Measurements from ENCODE around the gene THEMIS.

The THEMIS gene

GRCh38 chr6:127858727-127859391 is 42.0 kb downstream of the THEMIS start:
- no peak for DNase-seq

- DNase-seq = no peak
Observed at GRCh38 chr6:127857051-127857637, 43.7 kb downstream of the THEMIS start.

DNA sequence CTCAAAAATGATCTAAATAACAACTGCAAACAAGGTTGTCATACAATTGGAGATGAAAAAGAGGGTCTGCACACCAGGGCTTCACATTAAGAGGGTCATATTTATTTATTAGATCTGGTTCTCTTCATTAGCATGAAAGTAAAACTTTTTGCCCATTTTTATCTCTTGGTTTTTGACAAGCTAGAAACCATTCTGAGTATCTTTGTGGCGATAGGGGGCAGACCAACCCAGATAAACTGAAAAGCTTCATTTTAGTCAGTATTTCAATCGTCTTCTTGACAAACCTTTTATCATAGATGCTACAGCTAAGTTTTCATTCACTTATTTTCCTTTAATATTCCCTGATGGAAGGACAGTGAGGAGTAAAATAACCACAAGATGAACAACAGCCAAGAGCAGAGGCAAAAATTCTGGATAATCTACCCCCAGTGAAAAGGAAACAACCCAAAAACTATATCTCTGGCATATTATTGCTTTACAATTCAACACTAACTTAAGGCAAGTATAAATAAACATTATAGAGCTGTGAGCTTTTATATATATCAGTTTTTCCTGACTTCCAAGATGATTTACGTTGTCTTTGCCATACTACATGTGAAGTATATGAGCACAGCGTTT is 45.2 kb downstream of the THEMIS start:
- peak; percentile 23 for DNase-seq

DNA sequence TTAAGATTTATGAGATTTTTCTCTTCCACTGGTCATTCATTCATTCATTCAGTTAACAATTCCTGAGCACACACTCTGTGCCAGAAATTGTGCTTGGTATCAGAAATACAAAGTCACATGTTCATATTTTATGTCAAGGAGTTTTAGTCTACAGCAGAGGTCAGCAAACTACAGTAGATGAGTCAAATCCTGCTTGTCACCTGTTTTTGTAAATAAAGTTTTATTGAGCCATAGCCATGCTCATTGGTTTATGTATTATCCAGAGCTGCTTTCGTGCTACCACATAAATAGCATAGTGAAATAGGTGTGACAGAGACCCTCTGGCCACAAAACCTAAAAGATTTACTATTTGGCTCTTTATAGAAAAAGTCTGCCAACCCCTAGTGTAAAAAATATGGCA is 46.8 kb downstream of the THEMIS start:
- no peak for DNase-seq

- no peak for DNase-seq
Observed at GRCh38 chr6:127851197-127851596, 49.7 kb downstream of the THEMIS start.

DNA sequence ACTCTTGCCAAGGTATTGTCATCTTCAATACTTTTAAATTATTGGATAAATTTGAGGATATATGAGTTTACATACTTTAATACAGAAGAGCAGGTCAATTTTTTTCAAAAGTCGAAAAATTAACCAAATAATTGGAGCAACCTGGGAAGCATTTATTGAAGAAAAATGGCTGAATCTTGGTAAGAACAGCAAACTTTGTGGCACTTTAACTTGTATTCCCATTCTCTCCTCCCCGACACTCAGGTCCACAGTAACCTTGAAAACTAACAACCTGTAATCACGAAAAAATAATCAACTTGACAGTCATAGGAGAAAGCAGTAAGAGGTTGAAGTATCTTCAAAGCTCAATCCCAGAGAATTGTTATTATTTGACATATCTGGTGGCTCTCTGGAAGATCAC is 55.6 kb downstream of the THEMIS start:
- DNase-seq = no peak

DNA sequence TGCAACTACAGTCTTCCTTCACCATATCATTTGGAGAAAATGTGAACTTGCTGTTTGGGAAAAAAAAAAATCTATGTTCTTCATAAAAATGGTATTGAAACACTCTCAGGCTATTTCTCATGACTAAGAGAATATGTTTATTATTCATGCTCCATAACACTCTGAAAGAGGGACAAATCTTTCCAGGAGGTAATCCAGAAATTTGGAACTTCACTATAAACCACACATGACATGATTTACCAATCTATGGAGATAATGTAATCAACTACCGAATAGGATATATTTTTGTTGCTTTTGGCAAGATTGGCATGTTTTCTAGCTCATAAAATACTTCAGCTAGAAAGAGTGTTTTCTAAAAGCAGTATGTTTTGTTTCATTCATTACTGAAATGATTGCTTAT is 56.3 kb downstream of the THEMIS start:
- DNase-seq = no peak

GRCh38 chr6:127843582-127843981 is 57.3 kb downstream of the THEMIS start:
- DNase-seq = no peak

GRCh38 chr6:127842562-127842961 is 58.3 kb downstream of the THEMIS start:
- DNase-seq = no peak

DNA sequence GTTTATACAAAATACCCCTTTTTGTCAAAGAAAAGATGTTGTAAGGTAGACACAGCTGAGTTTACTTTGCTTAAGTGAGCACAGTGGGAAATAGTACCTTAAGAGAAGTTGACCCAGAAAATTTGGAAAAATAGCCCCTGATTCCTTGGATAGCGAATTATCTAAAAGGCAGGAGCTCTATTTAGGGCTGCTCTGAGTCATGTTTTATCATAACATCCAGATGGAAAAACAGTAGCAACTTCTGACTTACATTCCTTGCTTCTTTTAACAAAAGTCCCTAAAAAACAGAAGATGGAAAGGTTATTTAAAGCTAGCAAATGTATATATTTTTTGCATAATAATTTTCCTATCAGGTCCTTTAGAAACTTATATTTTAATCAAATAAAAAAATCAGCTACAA is 59.0 kb downstream of the THEMIS start:
- DNase-seq = no peak

DNA sequence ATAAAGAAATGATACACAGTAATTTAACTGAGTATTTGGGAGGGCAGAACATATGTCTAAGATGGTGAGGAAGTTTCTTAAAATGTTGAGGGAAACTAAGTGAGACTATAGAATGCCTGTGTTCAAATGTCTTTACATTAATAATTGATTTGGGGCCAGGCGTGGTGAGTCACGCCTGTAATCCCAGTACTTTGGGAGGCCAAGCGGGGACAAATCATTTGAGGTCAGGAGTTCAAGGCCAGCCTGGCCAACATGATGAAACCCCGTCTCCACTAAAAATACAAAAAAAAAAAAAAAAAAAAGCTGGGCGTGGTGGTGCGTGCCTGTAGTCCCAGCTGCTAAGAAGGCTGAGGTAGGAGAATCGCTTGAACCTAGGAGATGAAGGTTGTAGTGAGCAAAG is 66.7 kb downstream of the THEMIS start:
- DNase-seq = no peak

DNA sequence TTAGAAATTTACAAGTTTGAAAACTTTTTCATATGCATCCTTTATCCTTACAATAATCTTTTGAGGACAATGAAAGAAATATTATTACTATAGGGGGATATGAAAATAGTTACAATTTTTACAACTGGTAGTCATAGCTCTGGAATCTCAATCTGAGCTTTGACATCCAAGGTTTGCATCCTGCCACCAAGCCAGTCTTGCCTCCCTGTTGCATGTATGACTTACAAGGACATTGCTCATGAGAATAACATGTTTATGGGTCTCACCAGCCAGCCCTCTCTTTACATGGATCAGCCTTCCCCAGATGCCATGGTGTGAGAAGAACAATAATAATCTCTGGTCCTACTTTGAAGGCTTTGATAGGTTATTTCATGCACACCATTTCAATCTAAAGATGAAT is 67.5 kb downstream of the THEMIS start:
- DNase-seq = no peak

- DNase-seq = no peak
Observed at GRCh38 chr6:127832381-127832780, 68.5 kb downstream of the THEMIS start.

DNA sequence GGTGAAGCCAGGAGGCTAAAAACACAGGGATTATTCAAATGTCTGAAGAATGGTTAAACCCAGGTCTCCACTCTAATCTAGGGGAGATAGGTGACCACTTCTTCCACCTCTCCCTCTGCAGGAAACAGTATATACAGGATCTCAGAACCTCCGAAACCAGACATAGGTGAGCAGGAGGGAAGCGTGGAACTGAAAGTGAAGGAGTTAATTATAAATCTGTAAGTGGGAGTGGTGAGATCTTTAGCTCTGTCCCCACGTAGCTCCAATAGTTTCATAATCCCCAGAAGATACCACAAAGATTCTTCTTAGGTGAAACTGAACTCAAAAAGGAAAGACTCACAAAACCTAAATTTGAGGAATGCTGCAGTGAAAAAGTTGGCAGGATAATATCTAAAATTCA is 76.8 kb downstream of the THEMIS start:
- no peak for DNase-seq

DNA sequence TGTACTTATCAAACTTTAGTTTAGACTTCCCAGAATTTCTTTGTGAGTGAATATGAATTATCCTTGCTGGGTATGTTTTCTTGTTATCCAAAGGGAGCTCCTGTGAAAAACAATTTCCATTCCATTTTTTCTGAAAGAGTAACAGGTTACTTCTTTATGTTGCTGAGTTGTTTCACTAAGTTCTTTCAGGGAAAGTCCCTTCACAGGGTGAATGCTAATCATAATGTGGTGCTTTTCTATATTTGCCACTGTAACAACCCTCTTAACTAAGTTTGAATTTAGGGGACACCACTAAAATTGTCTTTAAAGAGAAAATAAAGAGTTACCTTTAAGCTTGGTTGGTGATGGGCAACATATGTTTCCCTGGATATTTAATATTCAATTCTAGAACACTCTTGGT is 79.4 kb downstream of the THEMIS start:
- DNase-seq = no peak

DNA sequence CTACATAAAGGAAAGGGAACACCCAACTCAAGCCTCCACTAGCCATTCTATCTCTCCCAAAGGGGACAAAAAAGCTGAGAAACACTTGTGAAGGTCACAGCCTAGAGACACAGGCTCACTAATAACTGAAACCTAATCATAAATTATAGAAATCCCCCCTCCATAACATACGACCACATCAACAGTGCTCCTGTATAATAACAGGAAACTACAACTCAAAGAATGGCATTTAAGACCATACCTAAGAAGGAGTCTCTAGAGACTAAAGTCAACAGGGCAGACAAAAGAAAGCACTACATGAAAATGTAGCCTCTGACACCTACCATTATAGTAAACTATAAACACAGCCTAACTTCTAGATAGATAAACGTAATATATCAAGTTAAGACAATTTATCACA is 82.7 kb downstream of the THEMIS start:
- no peak for DNase-seq

- no peak for DNase-seq
Observed at GRCh38 chr6:127816643-127817042, 84.2 kb downstream of the THEMIS start.

DNA sequence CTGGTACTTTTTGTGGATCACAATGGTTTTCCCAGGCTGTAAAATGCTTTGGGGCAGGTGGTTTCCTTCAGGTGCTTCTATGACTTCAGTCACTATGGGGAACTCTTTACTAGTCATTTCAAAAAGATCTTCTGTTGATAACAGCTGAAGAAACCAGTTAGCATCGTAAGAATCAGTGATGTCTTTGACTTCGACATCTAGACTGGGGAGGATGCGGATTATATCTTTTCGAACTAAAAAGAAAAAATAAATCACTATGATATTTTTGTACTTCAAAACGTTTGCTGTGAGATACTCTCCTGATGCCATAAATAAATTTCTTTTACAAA is 87.2 kb downstream of the THEMIS start:
- no peak for DNase-seq

GRCh38 chr6:127812985-127813698 is 87.7 kb downstream of the THEMIS start:
- DNase-seq = no peak

DNA sequence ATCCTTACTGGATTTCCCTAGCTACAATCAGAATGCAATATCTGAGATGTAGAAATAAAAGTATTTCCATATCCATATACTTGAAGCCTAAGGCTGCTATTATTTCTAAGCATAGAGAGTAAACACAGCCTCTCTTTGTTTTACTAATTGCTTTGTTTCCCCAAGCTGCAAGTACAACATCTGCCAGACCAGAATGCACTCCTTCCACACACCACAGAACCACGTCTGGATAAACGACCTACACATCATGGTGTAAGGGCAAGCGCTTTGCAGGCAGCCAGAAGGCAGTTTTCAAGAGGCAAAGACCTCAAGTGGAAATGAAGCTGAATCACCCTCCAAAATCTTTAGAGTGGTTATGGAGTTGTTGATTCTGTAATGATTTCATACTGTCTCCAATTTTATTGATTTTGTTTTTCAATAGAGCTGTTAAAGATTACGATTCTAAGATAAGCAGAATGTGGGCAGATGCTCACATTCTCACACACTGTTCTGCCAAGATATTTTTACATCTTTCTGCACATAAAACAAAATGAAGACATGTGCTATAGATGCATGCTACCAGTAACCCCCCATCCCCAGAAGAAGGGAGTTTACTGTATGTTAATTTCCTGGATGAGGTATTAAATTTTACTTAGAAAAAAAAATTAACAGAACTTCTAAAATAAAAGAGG is 88.8 kb downstream of the THEMIS start:
- DNase-seq = no peak

- DNase-seq = no peak
Observed at GRCh38 chr6:127807806-127808517, 92.9 kb downstream of the THEMIS start.

DNA sequence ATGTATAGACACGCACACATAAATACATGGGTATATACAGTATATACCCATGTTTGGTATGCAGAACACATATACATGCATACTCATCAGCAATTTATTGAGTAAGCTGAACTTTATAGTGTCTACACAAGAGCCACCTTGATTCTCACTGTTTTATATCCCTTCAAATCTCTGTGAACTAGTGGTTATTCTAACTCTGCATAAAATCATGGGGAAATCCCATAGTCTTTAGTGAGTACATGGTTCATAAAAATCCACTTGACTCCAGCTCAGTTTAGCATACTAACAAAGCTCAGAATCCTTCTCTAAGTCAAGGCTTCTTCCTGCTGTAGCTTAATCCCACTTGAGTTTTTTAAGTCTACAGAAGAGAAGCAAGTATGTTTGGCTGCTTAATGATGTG is 104.1 kb downstream of the THEMIS start:
- no peak for DNase-seq

DNA sequence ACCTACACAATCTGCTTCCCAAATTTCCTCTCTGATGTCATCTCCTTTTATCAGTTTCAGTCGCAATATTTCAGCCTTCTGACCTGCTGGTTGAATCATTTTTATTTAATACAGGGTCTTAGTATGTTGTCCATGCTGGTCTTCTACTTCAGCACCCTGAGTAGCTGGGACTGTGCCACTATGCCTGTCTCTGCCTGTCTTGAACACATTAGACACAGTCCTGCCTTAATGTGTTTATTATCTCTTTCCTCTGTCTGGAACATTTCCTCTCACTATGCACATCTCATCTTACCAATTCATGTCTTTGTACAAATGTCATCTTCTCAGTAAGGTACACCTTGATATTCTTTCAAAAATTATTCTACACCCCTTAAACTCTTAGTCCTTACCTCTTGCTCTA is 106.5 kb downstream of the THEMIS start:
- DNase-seq = no peak
